Vagina (tissue), 2 donors: Measurements from ENCODE around the gene HOXA10.

Experiments used
- CTCF ChIP-seq, 3 experiments: fragments of 450-650 bp in 2 of 3; fragments of 200-600 bp in 1 of 3; sonication (generic) in 1 of 3; IDR thresholded peaks; one replicate each; pipeline ENCODE4 v1.5.1; 2017 to 2019; ENCODE audit warnings: antibody characterized with exemption in 3 of 3, mild to moderate bottlenecking in 2 of 3, moderate library complexity in 2 of 3
- POLR2A ChIP-seq, 2 donors: fragments of 450-650 bp; IDR thresholded peaks; one replicate each; pipeline ENCODE4 v1.6.1; 2017; ENCODE audit warnings: antibody characterized with exemption in 2 of 2, mild to moderate bottlenecking in 2 of 2, moderate library complexity in 2 of 2
- POLR2AphosphoS5 ChIP-seq, 2 donors: sonication (generic); formaldehyde crosslinking; IDR thresholded peaks; one replicate each; pipeline ENCODE4 v1.9.0; 2017; ENCODE audit warnings: antibody characterized with exemption in 2 of 2, mild to moderate bottlenecking in 2 of 2, low read depth in 1 of 2; ENCODE audit not compliant: insufficient read depth in 1 of 2

- TF ChIP-seq CTCF (IDR thresholded peaks at IDR 0.05) (no peak), POLR2AphosphoS5 (IDR thresholded peaks at IDR 0.05; ENCODE audit: insufficient read depth in 1 of 2, low read depth in 1 of 2) (peak in 1 of 2 donors; percentile 26), POLR2A (IDR thresholded peaks at IDR 0.05) (no peak)
Measured at GRCh38 chr7:27198138-27198841, 24.2 kb upstream of the HOXA10 start.
